Activated T-cell treated with anti-CD3 and anti-CD28 coated beads, Interleukin-2, amount 50 U/mL, for 24 hours (primary cell): ENCODE measurements around the gene KLHL22.

Experiments used
- DNase-seq: peaks from one replicate; pipeline ENCODE4 v3.0.0-alpha.2; 2020
- H3K27ac Mint-ChIP-seq: 2 replicates; pipeline ENCODE4 v1.8.0; 2020; ENCODE audit warnings: mild to moderate bottlenecking, mixed read lengths
- H3K27me3 Mint-ChIP-seq: 2 replicates; pipeline ENCODE4 v1.8.0; 2020; ENCODE audit warnings: mixed read lengths
- H3K36me3 Mint-ChIP-seq: 2 replicates; pipeline ENCODE4 v1.8.0; 2020; ENCODE audit warnings: low read depth, mixed read lengths
- H3K4me1 Mint-ChIP-seq: 2 replicates; pipeline ENCODE4 v1.8.0; 2020; ENCODE audit warnings: low read depth, mixed read lengths
- H3K4me3 Mint-ChIP-seq: 2 replicates; pipeline ENCODE4 v1.8.0; 2020; ENCODE audit warnings: mild to moderate bottlenecking, moderate library complexity, mixed read lengths
- H3K9me3 Mint-ChIP-seq: 2 replicates; pipeline ENCODE4 v1.8.0; 2020; ENCODE audit warnings: mixed read lengths

The KLHL22 gene

DNA sequence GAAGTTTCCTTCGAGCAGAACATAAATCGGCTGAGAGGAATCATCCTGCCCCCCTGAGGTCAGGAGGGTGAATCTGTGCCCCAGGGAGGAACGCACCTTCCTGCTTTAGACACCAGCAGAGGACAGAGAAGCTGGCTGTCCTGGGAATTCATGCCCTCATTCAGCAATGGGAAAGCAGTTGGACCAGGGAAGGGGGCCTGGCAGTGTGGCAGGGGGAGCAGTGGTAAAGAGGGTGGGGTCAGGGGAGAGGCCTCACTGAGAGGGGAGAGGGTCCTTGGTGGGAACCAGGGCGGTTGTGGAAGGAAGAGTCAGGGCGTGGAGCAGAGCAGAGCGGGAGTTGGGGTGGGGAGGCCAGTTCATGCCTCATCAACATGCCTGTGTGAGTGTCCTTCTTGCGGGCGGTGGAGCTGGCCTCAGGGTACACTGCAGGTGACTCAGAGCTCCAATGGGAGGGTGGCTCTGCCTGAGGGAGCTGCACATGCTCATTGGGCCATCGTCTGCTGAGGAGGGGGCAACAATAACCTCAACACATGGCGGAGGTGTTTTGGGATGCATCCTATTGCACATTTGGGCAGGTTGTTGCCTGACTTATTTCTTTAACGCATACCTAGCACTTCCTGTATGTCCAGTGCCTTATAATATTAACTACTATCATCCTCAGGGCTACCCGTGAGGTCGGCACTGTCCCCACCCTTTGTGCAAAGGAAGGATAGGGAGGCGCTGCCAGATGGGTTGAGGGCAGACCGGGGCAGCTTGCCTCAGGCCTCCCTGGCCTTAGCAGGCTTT is 35.0 kb upstream of the KLHL22 start:
- Mint-ChIP-seq H3K27me3 (no peaks in the 10 kb centered on the region), H3K36me3 (peaks cover 73% of the 10 kb centered on the region), H3K27ac (peak overlapping the region; percentile 61), H3K9me3 (no peaks in the 10 kb centered on the region), H3K4me3 (no peak overlapping the region), H3K4me1 (peaks cover 73% of the 10 kb centered on the region)
- no peak for DNase-seq

DNA sequence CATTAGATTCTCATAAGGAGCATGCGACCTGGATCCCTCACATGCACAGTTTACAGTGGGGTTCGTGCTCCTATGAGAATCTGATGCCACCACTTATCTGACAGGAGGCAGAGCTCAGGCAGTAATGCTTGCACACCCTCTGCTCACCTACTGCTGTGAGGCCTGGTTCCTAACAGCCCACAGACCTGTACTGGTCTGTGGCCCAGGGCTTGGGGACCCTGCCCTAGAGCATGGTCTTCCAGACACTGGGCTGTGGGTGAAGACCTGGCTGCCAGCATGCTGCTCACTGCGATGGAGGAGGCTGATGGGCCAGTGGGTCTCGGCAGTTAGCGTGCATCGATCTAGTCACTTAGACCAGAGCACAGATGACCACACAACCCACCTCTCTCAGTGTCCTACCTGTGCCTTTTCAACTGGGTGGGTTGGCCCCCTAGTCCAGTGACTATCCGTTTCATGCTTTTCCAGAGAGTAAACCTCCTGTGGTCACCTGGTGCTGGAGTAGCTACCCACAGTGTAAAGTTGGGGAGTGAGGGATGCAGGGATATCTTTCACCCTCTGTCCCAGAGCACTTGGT is 32.9 kb upstream of the KLHL22 start:
- Mint-ChIP-seq H3K27ac (no peak overlapping the region), H3K4me1 (peaks cover 72% of the 10 kb centered on the region), H3K27me3 (no peaks in the 10 kb centered on the region), H3K36me3 (peaks cover 71% of the 10 kb centered on the region), H3K9me3 (no peaks in the 10 kb centered on the region), H3K4me3 (no peak overlapping the region)
- DNase-seq = no peak

DNA sequence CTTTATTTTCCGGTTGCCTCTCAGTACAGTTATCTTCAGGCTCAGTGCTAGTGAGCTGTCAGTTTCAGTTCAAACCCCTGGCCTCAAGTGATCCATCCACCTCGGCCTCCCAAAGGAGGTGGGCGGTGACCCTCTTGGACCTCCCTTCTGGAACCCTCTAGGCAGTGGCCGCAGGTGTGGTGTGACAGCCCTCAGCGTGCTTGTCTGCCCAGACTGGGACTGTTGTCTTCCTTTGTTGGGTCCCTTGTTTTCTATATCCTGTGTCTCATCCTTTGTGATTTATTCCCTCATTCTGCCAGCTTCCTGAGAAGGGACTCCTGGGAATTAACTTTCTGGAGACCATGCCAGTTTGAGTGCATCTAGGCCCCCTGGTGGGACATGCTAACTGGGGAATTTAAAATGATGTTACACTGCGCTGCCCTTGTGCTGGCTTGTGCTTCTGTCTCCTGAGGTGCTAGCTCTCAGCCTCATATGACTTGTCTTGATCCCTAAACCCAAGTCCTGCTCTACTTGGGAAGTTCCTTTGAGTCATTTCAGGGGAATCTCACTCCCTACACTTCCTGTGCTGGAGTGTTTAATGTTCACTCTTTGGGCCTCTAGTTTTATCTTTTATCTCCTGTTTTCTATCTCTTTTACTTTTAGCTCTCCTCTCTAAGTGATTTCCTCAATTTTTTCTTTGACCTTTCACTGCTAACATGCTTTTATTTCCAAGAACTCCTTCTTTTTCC is 31.2 kb upstream of the KLHL22 start:
- H3K4me3 Mint-ChIP-seq = no peak overlapping the region
- DNase-seq = no peak
- H3K9me3 Mint-ChIP-seq = no peaks in the 10 kb centered on the region
- peaks cover 75% of the 10 kb centered on the region for H3K36me3 Mint-ChIP-seq
- H3K27ac Mint-ChIP-seq = peak overlapping the region; percentile 72
- H3K27me3 Mint-ChIP-seq = no peaks in the 10 kb centered on the region
- H3K4me1 Mint-ChIP-seq = peaks cover 72% of the 10 kb centered on the region

GRCh38 chr22:20526305-20526627 is 30.7 kb upstream of the KLHL22 start:
- no peak for DNase-seq
- no peaks in the 10 kb centered on the region for H3K27me3 Mint-ChIP-seq
- H3K9me3 Mint-ChIP-seq = no peaks in the 10 kb centered on the region
- no peak overlapping the region for H3K4me3 Mint-ChIP-seq
- peaks cover 68% of the 10 kb centered on the region for H3K4me1 Mint-ChIP-seq
- H3K27ac Mint-ChIP-seq = no peak overlapping the region
- peaks cover 72% of the 10 kb centered on the region for H3K36me3 Mint-ChIP-seq

DNA sequence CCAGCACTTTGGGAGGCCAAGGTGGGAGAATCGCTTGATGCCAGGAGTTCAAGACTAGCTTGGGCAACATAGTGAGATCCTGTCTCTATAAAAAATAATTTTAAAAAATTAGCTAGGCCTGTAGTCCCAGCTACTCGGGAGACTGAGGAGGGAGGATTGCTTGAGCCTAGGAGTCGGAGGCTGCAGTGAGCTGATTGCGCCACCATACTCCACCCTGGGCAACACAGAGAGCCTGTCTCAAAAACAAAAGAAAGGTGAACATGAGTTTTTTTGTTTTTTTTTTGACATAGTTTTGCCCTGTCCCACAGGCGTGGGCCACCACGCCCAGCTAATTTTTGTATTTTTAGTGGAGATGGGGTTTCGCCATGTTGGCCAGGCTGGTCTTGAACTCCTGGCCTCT is 29.5 kb upstream of the KLHL22 start:
- no peak overlapping the region for H3K4me3 Mint-ChIP-seq
- H3K36me3 Mint-ChIP-seq = peaks cover 71% of the 10 kb centered on the region
- H3K9me3 Mint-ChIP-seq = no peaks in the 10 kb centered on the region
- DNase-seq = no peak
- H3K27me3 Mint-ChIP-seq = no peaks in the 10 kb centered on the region
- peaks cover 64% of the 10 kb centered on the region for H3K4me1 Mint-ChIP-seq
- H3K27ac Mint-ChIP-seq = peak overlapping the region; percentile 68

GRCh38 chr22:20524004-20524481 is 28.4 kb upstream of the KLHL22 start:
- Mint-ChIP-seq H3K27me3 (no peaks in the 10 kb centered on the region), H3K9me3 (no peaks in the 10 kb centered on the region), H3K4me3 (peak overlapping the region; percentile 28), H3K4me1 (peaks cover 72% of the 10 kb centered on the region), H3K36me3 (peaks cover 79% of the 10 kb centered on the region), H3K27ac (peak overlapping the region; percentile 91)
- no peak for DNase-seq

GRCh38 chr22:20523086-20523983 is 27.7 kb upstream of the KLHL22 start:
- H3K27ac Mint-ChIP-seq = peak overlapping the region; percentile 91
- H3K36me3 Mint-ChIP-seq = peaks cover 79% of the 10 kb centered on the region
- peaks cover 75% of the 10 kb centered on the region for H3K4me1 Mint-ChIP-seq
- no peaks in the 10 kb centered on the region for H3K9me3 Mint-ChIP-seq
- H3K4me3 Mint-ChIP-seq = peak overlapping the region; percentile 37
- DNase-seq = no peak
- H3K27me3 Mint-ChIP-seq = no peaks in the 10 kb centered on the region

DNA sequence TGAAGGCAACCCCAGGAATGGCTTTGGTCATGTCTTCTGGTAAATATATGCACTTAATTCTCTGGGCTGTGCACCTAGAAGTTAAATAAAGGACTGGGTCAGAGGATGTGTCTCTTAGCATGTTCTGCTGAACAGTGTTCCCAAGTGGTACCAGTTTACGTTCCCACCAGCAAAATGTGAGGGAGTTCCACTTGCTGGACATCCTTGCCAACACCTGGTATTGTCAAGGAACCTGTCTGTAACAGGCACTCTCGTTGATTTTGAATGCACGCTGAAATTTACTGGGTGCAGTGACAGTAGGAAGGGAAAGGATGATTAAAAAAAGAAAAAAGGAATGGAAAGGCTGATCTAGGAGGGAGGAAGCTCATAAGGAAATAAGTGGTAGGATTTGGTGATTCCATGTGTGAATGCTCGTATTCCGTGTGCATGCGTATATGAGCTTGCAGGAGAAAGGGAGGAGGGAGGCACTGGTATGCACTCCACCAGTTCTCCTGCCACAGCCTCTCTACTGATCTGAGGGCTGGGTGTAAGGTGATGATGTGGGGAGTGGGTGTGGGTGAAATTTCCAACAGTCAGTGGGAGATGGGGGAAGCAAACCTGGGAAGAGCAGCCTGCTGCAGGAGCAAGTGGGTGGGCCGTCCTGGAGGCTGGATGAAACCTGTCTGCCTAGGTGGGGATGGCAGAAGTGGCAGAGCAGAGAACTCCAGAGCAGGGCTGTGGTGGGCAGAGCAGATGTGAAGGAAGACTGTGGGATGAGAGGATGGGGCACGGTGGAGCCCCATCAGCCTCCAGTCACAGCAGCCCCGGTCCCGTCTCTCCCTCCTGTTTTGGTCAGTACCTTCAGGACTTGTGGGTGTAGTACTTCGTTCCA is 26.8 kb upstream of the KLHL22 start:
- peaks cover 77% of the 10 kb centered on the region for H3K36me3 Mint-ChIP-seq
- peak overlapping the region; percentile 83 for H3K27ac Mint-ChIP-seq
- H3K4me1 Mint-ChIP-seq = peaks cover 79% of the 10 kb centered on the region
- peak overlapping the region; percentile 32 for H3K4me3 Mint-ChIP-seq
- no peaks in the 10 kb centered on the region for H3K9me3 Mint-ChIP-seq
- no peaks in the 10 kb centered on the region for H3K27me3 Mint-ChIP-seq
- DNase-seq = no peak

GRCh38 chr22:20520093-20520511 is 24.5 kb upstream of the KLHL22 start:
- Mint-ChIP-seq H3K27me3 (no peaks in the 10 kb centered on the region), H3K27ac (peak overlapping the region; percentile 91), H3K4me3 (no peak overlapping the region), H3K9me3 (no peaks in the 10 kb centered on the region), H3K36me3 (peaks cover 81% of the 10 kb centered on the region), H3K4me1 (peaks cover 84% of the 10 kb centered on the region)
- DNase-seq = peak; percentile 46

DNA sequence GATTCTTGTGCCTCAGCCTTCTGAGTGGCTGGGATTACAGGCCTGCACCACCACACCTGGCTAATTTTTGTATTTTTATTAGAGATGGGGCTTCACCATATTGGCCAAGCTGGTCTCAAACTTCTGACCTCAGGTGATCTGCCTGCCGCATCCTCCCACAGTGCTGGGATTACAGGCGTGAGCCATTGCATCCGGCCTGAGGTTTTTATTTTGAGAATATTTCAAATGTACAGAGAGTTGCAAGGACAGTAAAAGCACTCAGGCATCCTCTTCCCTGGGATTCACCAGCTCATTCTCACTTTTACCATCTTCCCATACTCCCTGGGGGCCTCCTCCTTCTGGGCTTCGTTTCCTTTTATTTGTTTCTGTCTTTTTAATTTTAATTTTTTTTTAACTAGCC is 24.0 kb upstream of the KLHL22 start:
- Mint-ChIP-seq H3K4me3 (no peak overlapping the region), H3K27ac (peak overlapping the region; percentile 91), H3K36me3 (peaks cover 84% of the 10 kb centered on the region), H3K9me3 (no peaks in the 10 kb centered on the region), H3K4me1 (peaks cover 86% of the 10 kb centered on the region), H3K27me3 (no peaks in the 10 kb centered on the region)
- DNase-seq = no peak

DNA sequence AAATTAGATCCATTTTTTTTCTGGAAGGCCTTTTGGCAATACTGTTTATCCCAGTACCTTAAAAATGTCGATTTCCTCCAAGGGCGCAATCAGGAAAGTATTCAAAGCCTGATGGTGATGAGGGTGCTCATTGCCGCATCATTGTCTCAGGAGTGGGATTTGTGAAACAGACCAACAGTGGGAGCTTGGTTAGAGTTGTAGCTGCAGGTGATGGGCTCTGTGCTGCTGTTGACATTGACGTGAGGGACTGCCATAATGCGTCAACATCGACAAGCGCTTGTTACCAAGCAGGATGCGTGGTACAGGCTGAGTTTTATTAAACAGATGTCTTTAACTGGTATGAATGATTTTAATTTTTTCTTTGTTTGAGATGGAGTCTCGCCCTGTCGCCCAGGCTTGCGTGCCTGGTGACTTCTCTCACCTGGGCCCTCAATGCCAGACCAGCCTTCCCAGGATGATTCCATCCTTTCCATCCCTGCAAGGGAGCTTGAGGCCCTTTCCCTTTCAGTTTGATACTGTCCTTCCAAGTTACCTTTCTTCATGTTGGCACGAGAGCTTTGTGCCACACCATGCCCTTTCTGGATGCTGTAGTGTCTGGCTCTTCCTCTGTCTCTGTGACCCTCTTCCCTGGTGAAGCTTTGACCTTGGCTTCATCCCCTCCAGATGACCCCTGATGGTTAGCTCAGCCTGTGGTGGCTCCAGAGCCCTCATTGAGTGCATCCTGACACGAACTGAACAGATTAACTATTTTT is 22.4 kb upstream of the KLHL22 start:
- Mint-ChIP-seq H3K9me3 (no peaks in the 10 kb centered on the region), H3K4me1 (peaks cover 82% of the 10 kb centered on the region), H3K27me3 (no peaks in the 10 kb centered on the region), H3K27ac (peak overlapping the region; percentile 88), H3K4me3 (no peak overlapping the region), H3K36me3 (peaks cover 83% of the 10 kb centered on the region)
- no peak for DNase-seq

DNA sequence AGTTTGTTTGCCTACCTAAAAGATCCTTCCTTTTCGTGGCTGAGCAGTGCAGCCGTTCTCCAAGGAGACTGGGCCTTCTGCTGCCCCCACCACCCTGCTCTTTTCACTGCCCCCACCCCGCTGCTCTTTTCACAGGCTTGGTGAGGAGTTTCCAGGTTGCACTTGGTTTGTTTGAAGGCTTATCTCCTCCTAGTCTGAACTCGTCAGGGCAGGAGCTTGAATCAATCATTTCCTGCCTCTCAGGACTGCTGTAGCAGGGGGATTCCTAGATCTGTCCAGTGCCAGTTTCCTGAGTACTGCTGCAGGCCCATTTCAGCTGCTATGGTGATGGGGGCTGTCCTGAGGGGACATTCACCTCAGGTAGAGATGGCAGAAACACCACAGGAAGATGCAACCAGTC is 21.8 kb upstream of the KLHL22 start:
- no peaks in the 10 kb centered on the region for H3K9me3 Mint-ChIP-seq
- H3K36me3 Mint-ChIP-seq = peaks cover 79% of the 10 kb centered on the region
- DNase-seq = no peak
- H3K27ac Mint-ChIP-seq = peak overlapping the region; percentile 88
- H3K4me1 Mint-ChIP-seq = peaks cover 77% of the 10 kb centered on the region
- H3K4me3 Mint-ChIP-seq = no peak overlapping the region
- H3K27me3 Mint-ChIP-seq = no peaks in the 10 kb centered on the region

DNA sequence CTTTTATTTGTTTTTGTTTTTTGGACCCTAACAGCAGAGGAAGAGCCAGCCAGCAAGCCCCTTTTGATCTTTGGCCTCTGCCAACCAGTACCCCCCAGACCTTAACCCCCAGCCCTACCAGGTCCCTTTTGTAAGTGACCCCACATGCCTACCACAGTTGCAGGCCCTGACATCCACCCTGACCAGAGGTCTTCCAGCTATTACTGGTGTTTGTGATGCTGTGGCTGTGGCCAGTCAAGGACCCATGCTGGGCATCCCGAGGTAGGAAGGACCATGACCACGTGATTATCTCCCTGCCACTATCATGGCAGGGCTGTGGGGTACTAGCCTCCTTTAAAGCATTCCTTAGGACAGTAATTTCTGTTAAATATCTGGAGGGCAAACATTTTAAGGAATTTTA is 20.8 kb upstream of the KLHL22 start:
- DNase-seq = no peak
- Mint-ChIP-seq H3K4me3 (no peak overlapping the region), H3K4me1 (peaks cover 79% of the 10 kb centered on the region), H3K9me3 (no peaks in the 10 kb centered on the region), H3K27me3 (no peaks in the 10 kb centered on the region), H3K27ac (peak overlapping the region; percentile 59), H3K36me3 (peaks cover 78% of the 10 kb centered on the region)
